T47D (cell line): ENCODE data around the gene CCDC88C.

ENCODE experiments used
- DNase-seq, 2 experiments: peaks; one replicate each; pipeline versions ENCODE4 v3.0.0 to v3.0.0-alpha.2; 2011 to 2012; ENCODE audit warnings: low read depth in 1 of 2, low spot score in 1 of 2
- JUND ChIP-seq: IDR thresholded peaks from 2 replicates; pipeline ENCODE4 v1.6.1; 2012; ENCODE audit warnings: low read depth
- in situ Hi-C: cut with HindIII; loops from 2 replicates; pipeline ENCODE4 v1.10.0; 2016; ENCODE audit warnings: low sequenced_read_pairs, low pct_unique_long_range_greater_than_20kb

CCDC88C gene

DNA sequence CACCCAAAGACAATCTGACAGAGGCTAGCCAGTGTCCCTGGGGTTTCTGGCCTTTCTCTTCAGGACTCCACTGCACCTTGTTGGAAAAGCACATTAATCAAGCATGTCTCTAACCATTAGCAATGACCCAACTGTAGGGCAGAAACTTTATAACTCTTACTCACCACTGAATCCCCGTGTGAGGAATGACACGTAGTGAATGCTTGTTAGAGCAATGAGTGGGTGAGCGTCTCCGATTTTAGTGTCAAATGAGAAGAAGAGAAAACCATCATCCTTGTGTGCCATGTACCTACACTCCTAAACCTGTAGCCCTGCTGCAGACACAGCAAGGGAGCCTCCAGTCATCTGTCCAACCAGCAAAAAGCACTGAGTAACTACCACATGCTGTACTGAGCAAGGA is 116.7 kb downstream of the CCDC88C start:
- in situ Hi-C loops = no loop called here
- no peak for DNase-seq
- no peak for TF ChIP-seq JUND

GRCh38 chr14:91300283-91300895 is 117.2 kb downstream of the CCDC88C start:
- in situ Hi-C loops = no loop called here
- no peak for DNase-seq
- no peak for TF ChIP-seq JUND

DNA sequence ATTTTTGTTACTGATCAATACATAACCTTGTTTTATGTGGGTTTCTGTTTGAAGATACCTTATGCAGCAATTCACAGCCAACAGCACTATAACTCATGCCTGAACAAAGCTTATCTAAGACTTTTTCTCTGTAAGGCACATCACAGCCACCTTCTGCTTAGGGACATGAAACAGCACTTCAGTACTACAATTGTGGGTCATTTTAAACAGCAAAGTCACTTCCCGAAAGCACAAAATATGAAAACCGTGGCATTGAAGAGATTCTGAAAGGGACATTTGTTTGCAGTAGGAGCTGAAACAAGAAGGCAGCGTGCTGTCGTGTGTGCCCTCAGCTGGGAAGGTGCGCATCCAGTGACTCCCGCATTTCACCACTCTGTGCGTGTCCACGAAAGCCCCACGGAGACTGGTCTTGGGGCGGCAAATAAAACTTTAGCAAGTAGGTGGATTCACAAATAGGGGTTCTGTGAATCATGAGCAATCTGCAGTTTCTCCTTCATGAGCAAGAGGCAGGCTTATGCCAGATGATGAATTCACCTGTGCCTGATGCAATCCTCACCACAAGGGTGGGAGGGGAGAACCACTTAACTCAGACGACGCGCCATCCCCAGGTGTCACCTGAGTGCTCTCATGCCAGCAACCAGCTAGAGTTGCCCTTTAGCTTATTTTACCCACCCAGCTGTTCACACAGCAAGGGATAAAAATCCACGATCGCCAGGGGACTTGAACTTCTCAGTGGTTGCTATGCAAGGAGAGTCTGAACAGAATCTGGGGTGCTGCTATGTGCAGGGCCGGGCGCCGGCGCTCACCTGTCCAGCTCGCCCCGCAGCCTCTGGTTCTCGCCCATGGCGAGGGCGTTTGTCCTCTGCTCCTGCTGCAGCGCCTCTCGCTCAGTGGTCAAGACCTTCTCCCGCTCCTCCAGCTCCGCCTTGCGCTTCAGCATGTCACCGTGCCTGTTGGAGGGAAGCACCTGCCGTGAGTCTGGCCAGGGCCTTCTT is 118.2 kb downstream of the CCDC88C start:
- no peak for TF ChIP-seq JUND
- in situ Hi-C loops = loop anchor here (10.0 kb wide), 1 partner anchor 395 kb away; no protein-coding TSS in a partner anchor

GRCh38 chr14:91298576-91298975 is 119.0 kb downstream of the CCDC88C start:
- DNase-seq = no peak
- in situ Hi-C loops = loop anchor here (10.0 kb wide), 1 partner anchor 394 kb away; no protein-coding TSS in a partner anchor
- no peak for TF ChIP-seq JUND

More for the DNA sequence above, 118.2 kb downstream of the CCDC88C start:
- DNase-seq = no peak

- in situ Hi-C loops = loop anchor here (10.0 kb wide), 1 partner anchor 392 kb away; no protein-coding TSS in a partner anchor
- DNase-seq = no peak
- no peak for TF ChIP-seq JUND
Measured at GRCh38 chr14:91297081-91297711, 120.4 kb downstream of the CCDC88C start.

DNA sequence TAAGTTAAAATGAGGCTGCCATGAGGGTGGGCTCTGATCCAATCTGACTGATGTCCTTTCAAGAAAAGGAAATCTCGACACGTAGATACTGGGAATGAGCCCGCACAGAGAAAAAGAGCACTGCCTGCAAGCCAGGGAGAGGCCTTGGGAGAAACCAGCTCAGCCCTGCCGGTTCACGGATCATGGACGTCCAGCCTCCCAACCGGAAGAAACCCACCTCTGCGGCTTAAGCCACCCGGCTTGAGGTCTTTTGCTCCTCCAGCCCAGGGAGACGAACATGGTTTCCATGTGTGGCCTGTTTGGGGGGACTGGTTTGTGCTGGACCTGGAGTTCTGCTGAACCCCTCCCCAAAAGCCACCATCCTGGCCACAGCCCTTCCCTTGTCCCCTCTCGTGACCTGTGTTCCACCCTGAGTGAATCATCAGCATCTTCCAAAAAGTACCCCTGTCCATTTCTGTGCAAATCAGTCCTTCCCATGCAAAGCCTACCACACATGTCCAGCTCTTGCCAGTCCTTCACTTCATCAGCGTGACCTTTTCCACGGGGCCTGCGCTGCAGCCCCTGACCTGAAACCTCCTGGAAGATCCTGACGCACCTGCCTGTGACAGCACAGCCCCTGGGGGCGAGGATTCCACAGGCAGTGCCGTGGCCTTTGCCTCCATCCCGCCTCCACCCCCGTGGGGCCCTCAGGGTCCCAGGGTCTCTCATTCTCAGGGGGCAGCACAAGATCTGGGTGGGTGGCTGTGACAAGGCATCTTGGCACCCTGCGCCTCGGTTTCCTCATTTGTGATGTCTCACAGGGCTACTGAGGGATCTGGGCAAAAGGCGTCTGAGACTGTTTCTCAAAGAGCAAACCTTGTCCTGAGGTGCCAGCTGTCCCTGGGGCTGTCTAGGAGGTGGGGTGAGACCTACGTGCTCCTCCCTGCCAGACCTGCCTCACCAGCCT is 121.5 kb downstream of the CCDC88C start:
- no peak for TF ChIP-seq JUND
- DNase-seq = no peak
- in situ Hi-C loops = loop anchor here (10.0 kb wide), 1 partner anchor 391 kb away; no protein-coding TSS in a partner anchor

DNA sequence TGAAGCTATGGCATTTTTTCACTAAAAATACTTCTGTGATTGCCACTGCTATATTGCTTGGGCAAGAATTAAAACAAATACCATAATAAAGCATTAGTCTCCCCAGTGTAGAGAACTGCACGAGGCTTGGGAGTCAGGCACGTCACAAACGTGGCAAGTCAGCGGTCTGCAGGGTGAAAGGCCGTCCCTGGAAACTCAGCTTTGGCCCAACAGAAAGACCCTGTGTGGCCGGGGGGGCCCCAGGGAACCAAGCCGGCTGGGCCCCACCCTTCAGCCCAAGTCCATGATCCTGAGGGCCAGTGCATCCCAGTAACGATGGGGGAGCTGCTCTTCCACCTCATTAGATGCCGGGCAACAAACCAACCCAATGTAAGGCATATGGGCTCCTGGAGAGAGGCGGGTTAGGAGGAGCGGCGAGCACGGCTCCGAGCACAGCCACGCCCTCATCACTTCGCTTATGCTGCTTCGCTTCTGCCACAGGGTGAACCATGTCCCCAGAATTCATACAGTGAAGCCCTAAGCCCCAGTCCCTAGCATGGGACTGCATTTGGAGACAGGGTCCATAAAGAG is 122.3 kb downstream of the CCDC88C start:
- no peak for TF ChIP-seq JUND
- in situ Hi-C loops = loop anchor here (10.0 kb wide), 1 partner anchor 391 kb away; no protein-coding TSS in a partner anchor

GRCh38 chr14:91294153-91294552 is 123.5 kb downstream of the CCDC88C start:
- no peak for DNase-seq

More for the DNA sequence above, 122.3 kb downstream of the CCDC88C start:
- no peak for DNase-seq

GRCh38 chr14:91293281-91293680 is 124.3 kb downstream of the CCDC88C start:
- no peak for TF ChIP-seq JUND
- DNase-seq = no peak
- in situ Hi-C loops = loop anchor here (10.0 kb wide), 1 partner anchor 388 kb away; no protein-coding TSS in a partner anchor

More at GRCh38 chr14:91294153-91294552, 123.5 kb downstream of the CCDC88C start:
- in situ Hi-C loops = loop anchor here (10.0 kb wide), 1 partner anchor 389 kb away; no protein-coding TSS in a partner anchor
- no peak for TF ChIP-seq JUND

DNA sequence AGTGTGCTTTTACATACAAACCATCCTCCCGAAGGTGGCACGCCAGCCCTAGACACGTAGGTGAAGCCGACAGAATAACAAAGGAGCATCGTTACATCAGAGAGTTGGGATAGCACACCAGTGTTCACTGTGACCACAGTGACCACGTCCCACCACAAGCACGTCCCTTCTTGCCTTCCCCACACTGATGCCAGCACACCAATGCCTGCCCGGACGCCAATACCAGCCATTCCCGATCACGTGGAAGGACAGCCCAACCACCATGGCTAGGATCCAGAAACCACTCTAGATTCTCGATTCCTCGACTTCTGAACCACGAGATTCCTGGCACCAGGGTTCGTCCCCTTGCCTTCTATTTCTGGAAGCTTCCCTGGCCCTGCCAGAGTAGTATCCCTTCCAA is 125.1 kb downstream of the CCDC88C start:
- in situ Hi-C loops = loop anchor here (10.0 kb wide), 1 partner anchor 388 kb away; no protein-coding TSS in a partner anchor
- TF ChIP-seq JUND = no peak
- no peak for DNase-seq

GRCh38 chr14:91291786-91292405 is 125.7 kb downstream of the CCDC88C start:
- TF ChIP-seq JUND = no peak
- in situ Hi-C loops = loop anchor here (10.0 kb wide), 1 partner anchor 387 kb away; no protein-coding TSS in a partner anchor
- no peak for DNase-seq
